ENCODE data around the gene JAK3. TPM values are rescaled to one million over a fixed set of nuclear protein-coding genes. Genes with fewer than 3 reads are reported as not detected.
"Not testable (repeated sequence)": the region's sequence is repeated elsewhere in the genome, so short reads cannot be mapped to it uniquely, and the experiment has no call there.

JAK3 gene
- total RNA-seq, 4 donors from 2014 or later, result 1.0 to 4.0 (median 1.7) TPM

GRCh38 chr19:17806945-17807344 is 40.8 kb downstream of the JAK3 start:
- Histone ChIP-seq H3K4me1 (no peaks in the 10 kb centered on the region), H3K4me3 (no peak overlapping the region), H3K27ac (no peak overlapping the region), H3K27me3 (peaks cover 25% of the 10 kb centered on the region), H3K9me3 (no peaks in the 10 kb centered on the region), H3K36me3 (no peaks in the 10 kb centered on the region)
- no peak for DNase-seq (ENCODE audit: low spot score in 2 of 2)
- no peak for TF ChIP-seq CTCF (IDR thresholded peaks at IDR 0.05)
- no peak for TF ChIP-seq POLR2AphosphoS5 (IDR thresholded peaks at IDR 0.05)
- no peak for TF ChIP-seq POLR2A (IDR thresholded peaks at IDR 0.05)
- TF ChIP-seq EP300 (IDR thresholded peaks at IDR 0.05), result no peak
- 75% methylated on average over 3 of the region's 3 CpGs for WGBS

GRCh38 chr19:17805427-17805826 is 42.4 kb downstream of the JAK3 start:
- Histone ChIP-seq H3K9me3 (no peaks in the 10 kb centered on the region), H3K27ac (no peak overlapping the region), H3K36me3 (no peaks in the 10 kb centered on the region), H3K27me3 (peaks cover 32% of the 10 kb centered on the region), H3K4me1 (no peaks in the 10 kb centered on the region), H3K4me3 (no peak overlapping the region)
- TF ChIP-seq POLR2A (IDR thresholded peaks at IDR 0.05), result no peak
- TF ChIP-seq POLR2AphosphoS5 (IDR thresholded peaks at IDR 0.05), result no peak
- no peak for TF ChIP-seq EP300 (IDR thresholded peaks at IDR 0.05)
- no peak for TF ChIP-seq CTCF (IDR thresholded peaks at IDR 0.05)
- WGBS, result 96% methylated on average over 4 of the region's 4 CpGs
- DNase-seq (ENCODE audit: low spot score in 2 of 2), result no peak

GRCh38 chr19:17803264-17803896 is 44.4 kb downstream of the JAK3 start:
- Histone ChIP-seq H3K27ac (no peak overlapping the region), H3K27me3 (peaks cover 29% of the 10 kb centered on the region), H3K9me3 (no peaks in the 10 kb centered on the region), H3K36me3 (no peaks in the 10 kb centered on the region), H3K4me1 (no peaks in the 10 kb centered on the region), H3K4me3 (no peak overlapping the region)
- DNase-seq (ENCODE audit: low spot score in 2 of 2), result no peak
- WGBS, result 49% methylated on average over 14 of the region's 14 CpGs
- TF ChIP-seq CTCF (IDR thresholded peaks at IDR 0.05) (no peak), EP300 (IDR thresholded peaks at IDR 0.05) (no peak)

- Histone ChIP-seq H3K27me3 (peaks cover 33% of the 10 kb centered on the region), H3K4me1 (peaks cover 4% of the 10 kb centered on the region), H3K9me3 (no peaks in the 10 kb centered on the region), H3K36me3 (no peaks in the 10 kb centered on the region), H3K4me3 (no peak overlapping the region), H3K27ac (no peak overlapping the region)
- no peak for DNase-seq (ENCODE audit: low spot score in 2 of 2)
- TF ChIP-seq EP300 (IDR thresholded peaks at IDR 0.05), result no peak
- TF ChIP-seq POLR2A (IDR thresholded peaks at IDR 0.05), result no peak
- TF ChIP-seq POLR2AphosphoS5 (IDR thresholded peaks at IDR 0.05), result no peak
- no peak for TF ChIP-seq CTCF (IDR thresholded peaks at IDR 0.05)
- 57% methylated on average over 12 of the region's 12 CpGs for WGBS
Observed at GRCh38 chr19:17802137-17802858, 45.5 kb downstream of the JAK3 start.

- H3K4me1 ChIP-seq, result peaks cover 18% of the 10 kb centered on the region
Observed at GRCh38 chr19:17798599-17798998, 49.2 kb downstream of the JAK3 start.

More at GRCh38 chr19:17798599-17798998, 49.2 kb downstream of the JAK3 start:
- peaks cover 60% of the 10 kb centered on the region for H3K27me3 ChIP-seq
- 84% methylated on average over 3 of the region's 3 CpGs for WGBS
- not testable (repeated sequence) for H3K4me3 ChIP-seq; H3K27ac ChIP-seq; H3K36me3 ChIP-seq; DNase-seq (ENCODE audit: low spot score in 2 of 2); H3K9me3 ChIP-seq

Measured in suprapubic skin (tissue), 4 donors.